Ureter (tissue), 1 donor: ENCODE data around the gene SLC16A5. TPM values are rescaled to one million over a fixed set of nuclear protein-coding genes. Genes with fewer than 3 reads are reported as not detected.
A peak's percentile ranks its signal among the peaks of the same experiment; 100 is the strongest.

Experiments
- DNase-seq: peaks from one replicate; pipeline ENCODE4 v3.0.0-alpha.2; 2020; ENCODE audit warnings: low spot score
- total RNA-seq: library from RNA; stranded (reverse); gene quantifications from one replicate; pipeline ENCODE4 v1.2.4, GENCODE V29; 2023
- donor health status: DM: yes; HTN: yes; CAD: no.

The SLC16A5 gene
- total RNA-seq, 1 donor from 2014 or later: 77.7 TPM

DNA sequence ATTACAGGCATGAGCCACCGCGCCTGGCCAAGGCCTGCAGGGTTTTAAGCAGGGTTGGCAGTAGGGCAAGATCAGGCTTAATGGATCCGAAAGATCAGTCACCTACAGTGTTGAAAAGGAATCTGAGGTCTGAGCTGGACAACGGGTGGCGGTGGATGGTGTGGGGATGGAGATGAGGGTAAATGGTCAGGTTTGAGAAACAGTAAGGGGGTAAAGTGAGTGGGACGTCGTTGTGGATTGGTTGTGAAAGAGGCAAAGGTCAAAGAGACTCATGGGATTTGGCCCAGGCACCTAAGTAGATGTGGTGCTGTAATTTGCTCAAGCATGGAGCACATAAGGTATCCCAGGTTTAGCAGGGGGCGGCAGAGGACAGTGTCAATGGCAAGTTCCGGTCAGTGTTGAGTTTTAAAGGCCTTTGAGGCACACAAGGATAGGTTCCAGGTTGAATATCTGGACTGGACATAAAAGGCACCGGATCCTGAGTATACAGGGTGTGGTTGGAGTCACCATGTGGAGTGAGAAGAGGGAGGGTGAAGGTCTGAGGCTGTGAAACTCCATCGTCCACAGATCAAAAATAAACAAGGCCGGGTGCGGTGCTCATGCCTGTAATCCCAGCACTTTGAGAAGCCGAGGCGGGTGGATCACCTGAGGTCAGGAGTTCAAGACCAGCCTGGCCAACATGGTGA, 1.1 kb upstream of the SLC16A5 start:
- no peak for DNase-seq

DNA sequence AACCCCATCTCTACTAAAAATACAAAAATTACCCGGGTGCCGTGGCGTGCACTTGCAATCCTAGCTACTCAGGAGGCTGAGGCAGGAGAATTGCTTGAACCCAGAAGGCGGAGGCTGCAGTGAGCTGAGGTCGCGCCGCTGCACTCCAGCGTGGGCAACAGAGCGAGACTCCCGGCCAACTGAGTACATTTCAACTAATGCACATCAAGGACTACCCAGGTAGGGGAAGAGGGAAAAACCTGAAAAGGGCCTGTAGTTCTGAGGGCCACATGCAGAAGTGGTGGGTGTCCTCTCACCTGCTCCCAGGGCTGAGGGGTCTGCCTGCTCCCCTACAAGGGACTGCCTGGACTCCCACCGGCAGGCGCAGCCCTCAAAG, 584 bp upstream of the SLC16A5 start:
- no peak for DNase-seq

DNA sequence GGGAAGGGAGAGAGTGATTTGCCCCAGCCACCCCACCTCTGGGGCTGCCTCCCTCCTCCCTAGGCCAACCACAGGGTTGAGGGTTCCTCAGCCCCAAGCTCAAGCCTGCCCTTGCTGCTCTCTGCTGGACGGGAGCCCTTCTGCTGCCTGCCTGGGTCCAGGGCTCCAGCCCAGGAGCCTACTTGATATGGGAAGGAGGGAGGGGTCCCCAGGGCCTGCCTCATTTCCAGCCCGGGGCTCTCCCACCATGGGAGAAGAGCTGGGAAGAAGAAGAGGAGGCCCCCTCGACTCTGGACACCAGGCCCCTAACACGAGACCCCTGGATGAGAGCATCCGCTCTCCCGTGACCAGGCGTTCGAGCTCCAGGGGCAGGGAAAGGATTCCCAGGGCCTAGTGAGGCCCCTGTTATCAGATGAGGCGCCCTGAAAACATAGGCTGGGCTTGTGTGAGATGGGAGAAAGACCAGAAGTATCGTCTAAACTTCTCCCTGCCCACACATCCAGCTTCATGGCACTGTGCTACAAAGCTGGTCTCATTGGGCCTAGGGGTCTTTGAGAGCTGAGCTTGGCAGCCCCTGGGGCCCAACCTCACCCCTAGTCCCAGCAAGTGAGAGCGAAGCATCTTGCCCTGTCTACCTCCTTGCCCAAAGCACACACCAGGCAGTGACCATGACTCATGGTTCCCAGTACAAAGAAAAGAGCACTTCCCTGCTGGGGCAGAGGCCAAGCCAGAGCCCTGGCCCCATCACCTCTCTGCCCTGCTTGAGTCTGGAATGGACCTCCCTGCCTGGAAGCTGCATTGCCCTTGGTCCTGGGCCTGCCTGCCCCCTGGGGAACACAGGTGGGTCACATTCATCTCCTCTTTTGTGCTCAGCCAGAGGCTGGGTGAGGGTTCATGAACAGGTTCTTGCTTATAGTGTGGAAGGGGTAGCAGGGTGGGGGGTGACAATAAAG, 987 bp downstream of the SLC16A5 start:
- no peak for DNase-seq

DNA sequence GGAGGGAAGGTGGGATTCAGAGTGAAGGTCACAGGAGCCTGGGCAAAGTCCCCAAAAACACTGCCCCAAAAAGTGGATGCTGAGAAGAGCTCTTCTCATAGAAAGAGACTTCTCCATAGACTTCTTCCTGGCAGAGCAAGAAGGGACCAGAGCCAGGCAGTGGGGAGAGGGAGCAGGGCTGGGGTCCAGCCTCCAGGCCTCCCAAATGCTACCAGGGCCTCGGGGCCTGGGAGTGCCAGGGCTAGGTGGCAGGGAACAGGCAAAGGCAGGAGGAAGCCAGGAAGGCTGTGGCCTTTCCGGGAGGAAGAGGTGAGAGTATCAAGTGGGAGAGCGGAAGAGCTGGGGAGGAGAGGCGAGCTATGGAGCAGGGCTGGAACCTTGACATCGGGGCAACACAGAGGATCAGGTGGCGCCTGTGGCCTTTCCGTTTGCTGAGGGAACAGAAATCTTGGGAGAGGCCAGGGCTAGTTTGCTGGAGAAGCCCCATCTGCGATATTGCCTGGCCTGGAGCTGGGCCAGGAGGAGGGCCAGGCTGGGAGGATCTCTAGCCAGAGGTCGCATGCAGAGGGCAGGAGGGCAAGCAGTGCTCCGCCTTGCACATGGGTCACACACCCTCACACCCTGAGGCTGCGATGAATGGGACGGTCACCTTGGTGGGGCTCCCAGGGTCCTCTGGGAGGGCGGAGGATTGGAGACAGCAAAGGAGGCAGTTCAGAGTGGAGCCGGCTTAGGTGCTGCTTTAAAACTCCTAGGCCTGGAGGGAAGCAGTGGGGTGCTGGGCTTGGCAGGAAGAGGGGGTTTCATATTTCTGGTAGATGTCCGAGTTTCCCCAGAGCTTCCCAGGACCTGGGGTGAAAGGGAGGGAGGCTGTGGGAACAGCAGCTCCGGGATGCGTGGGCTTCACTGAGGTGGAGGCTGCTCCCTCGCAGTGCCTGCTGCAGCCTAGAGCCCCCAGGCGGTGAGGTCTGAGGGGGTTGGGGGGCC, 3.4 kb downstream of the SLC16A5 start:
- no peak for DNase-seq

DNA sequence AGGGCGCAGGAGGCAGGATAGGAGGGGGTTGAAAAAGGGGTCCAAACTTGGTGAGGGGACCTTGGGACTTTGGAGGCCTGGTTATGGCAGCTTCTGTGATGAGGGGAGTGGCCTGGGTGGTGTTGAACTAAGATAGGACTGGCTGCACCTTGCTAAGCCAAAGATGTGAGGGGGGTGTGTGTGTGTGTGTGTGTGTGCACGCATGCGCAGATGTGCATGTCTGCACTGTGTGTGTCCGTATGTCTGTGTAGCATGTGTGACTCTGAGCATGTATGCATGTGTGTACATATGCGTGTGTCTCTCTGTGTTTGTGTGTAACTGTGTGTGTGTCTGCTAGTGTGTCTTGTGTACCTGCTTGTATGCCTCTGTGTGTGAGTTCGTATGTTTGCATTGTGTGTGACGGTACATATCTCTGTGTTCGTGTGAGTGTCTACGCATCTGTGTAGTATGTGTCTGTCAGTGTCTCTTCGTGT, 4.1 kb downstream of the SLC16A5 start:
- DNase-seq: no peak

DNA sequence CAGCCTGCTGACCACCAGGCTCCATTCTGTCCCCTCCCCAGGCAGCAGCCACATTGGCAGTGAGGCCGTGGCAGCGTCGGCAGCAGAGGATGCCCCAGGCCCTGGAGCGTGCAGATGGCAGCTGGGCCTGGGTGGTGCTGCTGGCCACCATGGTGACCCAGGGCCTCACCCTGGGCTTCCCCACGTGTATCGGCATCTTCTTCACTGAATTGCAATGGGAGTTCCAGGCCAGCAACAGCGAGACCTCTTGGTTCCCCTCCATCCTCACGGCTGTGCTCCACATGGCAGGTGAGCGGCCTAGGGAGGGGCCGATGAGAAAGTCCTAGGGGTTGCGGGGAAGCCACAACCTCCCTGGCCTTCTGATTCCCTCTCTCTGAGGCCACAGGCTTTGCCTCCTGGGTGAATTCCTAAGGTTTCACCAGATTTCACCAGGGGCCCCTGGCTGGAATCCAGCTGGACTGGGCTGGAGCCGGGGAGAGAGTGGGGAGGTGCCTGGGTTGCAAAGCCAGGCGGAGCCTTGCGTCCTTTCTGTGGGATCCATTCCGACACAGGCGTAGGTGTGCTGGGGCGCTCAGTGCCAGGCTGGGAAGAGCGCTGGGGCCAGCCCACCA, 5.9 kb downstream of the SLC16A5 start:
- DNase-seq: no peak

DNA sequence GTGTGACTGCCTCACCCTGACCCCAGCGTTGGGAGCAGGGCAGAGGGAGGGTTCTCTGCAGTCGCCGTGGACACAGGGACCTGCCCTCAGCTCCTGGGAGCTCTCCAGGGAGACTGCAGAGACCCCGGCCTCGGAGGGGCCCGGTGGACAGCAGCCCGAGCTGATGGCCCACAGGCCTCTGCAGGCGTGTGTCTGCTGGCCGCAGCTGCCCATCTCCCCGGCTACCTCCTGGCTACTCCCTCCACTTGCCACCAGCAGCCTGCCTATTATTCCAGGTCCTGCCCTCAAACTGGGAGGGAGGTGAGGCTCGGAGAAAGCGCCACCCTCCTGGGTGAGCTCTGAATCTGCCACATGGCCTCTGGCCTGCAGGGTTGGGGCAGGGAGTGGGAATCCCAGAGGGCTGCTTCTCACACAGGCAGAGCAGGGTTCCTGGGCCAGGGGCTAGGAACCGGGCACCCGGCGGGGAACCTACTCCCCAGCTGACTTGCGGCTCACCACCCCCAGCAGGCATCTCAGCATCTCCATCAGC, 7.2 kb downstream of the SLC16A5 start:
- no peak for DNase-seq

DNA sequence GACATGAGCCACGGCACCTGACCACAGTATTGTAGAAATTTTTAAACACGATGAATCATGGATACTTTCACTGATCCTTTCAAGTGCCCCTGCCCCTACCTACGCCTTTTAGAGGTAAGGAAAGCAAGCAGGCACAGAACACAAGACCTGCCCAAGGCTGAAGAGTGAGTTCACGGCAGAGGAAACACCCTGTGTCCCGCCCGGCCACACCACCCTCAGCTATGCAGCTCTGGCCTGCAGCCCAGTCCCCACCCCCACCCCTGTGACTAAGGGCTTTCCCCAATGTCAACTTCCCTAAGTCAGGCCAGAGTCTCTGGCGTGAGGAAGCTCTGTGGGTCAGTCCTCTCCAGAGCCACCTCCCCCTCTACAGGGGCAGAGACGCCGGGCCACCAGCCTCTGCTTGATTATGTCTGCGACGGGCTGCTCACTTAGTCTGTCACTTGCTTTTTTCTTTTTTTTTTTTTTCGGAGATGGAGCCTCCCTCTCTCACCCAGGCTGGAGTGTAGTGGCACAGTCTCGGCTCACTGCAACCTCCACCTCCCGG, 8.4 kb downstream of the SLC16A5 start:
- DNase-seq: peak; percentile 86

DNA sequence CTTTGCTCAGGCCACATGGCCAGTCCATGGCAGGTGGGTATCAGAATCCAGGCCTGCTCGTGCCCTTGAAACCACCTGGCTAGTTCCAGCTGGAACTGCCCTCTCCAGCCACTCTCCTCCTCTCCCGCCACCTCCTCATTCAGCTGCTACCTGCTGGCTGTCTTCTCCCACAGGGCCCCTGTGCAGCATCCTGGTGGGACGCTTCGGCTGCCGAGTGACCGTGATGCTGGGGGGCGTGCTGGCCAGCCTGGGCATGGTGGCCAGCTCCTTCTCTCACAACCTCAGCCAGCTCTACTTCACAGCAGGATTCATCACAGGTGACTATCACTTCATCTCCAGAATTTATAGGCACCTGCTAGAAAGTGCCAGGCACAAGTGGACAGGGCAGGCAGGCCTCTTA, 10.1 kb downstream of the SLC16A5 start:
- no peak for DNase-seq

DNA sequence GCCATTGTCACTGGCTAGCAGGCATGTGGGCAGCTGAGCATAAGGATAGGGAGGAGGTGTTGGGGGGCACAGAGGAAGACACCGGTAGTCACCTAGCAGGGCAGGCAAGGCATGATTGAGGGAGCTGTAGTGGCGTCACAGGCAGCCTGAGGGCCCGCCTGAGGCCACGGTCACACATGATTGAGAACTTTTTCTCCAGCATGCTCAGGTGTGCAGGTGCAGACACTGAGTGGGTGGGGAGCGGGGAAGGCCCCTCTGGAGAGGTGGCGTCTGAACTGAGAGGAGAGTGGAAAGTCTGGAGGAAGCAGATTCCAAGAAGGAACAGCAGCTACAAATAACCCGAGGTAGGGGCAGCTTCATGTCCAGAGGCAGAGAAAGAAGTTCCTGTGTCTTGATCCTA, 11.1 kb downstream of the SLC16A5 start:
- no peak for DNase-seq

DNA sequence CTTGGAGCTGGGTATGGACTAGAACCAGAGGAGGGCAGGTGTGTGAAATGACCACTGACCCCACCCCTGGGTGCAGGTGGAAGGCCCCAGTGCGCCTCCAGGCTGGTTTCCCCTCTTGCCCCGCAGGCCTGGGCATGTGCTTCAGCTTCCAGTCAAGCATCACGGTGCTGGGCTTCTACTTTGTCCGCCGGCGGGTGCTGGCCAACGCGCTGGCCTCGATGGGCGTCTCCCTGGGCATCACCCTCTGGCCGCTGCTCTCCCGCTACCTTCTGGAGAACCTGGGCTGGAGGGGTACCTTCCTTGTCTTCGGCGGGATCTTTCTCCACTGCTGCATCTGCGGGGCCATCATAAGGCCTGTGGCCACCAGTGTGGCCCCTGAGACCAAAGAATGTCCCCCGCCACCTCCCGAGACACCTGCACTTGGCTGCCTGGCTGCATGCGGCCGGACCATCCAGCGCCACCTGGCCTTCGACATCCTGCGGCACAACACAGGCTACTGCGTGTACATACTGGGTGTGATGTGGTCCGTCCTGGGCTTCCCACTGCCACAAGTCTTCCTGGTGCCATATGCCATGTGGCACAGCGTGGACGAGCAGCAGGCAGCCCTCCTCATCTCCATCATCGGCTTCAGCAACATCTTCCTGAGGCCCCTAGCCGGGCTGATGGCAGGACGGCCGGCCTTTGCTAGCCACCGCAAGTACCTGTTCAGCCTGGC, 12.3 kb downstream of the SLC16A5 start:
- no peak for DNase-seq

DNA sequence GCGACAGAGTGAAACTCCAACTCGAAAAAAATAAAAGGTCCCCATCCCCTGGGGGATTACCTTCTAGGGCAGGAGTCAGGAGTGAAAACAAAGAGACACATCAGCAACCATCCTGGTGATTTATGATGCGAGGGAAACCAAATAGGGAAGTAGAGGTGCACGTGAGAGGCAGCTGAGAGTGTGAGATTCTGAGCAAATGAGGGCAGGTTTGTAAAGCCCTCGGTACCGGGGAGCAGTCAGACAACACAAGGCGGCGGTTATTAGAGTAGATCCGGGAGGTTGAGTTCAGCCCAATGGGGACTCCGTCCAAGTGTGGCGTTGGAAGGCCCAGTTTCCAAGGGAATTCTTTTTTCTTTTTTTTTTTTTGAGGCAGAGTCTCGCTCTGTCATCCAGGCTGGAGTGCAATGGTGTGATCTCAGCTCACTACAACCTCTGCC, 14.6 kb downstream of the SLC16A5 start:
- DNase-seq: no peak

DNA sequence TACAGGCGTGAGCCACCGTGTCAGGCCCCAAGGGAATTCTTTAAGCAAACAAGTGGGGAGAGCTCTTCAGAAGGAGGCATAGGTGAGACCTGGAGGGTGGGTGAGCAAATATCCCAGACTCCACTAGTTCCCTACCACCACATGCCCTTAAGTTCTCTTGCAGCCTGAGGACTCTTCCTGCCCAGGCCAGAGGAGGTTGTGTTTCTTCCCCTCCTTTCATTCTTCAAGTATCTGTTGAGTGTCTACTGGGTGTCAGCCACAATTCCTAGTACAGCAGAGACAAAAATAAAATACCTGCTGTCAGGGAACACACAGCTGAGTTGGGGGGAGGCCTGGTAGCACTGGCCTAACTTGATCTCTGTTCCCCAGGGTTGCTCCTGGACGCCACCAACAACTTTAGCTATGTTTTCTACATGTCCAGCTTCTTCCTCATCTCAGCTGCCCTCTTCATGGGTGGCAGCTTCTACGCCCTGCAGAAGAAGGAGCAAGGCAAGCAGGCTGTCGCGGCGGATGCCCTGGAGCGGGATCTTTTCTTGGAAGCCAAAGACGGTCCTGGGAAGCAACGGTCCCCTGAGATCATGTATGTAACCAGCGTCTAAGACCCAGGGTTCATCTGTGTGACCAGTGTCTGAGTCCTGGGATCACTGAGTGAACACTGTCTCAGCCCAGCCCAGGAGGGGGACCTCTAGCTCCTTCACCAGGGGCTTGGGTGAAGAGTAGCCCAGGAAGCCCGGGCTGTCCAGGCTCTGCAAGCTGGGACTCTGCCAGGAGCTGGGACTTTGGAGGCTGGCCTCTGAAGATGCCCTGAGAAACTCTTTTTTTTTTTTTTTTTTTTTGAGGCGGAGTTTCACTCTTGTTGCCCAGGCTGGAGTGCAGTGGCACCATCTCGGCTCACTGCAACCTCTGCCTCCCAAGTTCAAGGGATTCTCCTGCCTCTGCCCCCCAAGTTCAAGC, 16.1 kb downstream of the SLC16A5 start:
- DNase-seq: no peak

DNA sequence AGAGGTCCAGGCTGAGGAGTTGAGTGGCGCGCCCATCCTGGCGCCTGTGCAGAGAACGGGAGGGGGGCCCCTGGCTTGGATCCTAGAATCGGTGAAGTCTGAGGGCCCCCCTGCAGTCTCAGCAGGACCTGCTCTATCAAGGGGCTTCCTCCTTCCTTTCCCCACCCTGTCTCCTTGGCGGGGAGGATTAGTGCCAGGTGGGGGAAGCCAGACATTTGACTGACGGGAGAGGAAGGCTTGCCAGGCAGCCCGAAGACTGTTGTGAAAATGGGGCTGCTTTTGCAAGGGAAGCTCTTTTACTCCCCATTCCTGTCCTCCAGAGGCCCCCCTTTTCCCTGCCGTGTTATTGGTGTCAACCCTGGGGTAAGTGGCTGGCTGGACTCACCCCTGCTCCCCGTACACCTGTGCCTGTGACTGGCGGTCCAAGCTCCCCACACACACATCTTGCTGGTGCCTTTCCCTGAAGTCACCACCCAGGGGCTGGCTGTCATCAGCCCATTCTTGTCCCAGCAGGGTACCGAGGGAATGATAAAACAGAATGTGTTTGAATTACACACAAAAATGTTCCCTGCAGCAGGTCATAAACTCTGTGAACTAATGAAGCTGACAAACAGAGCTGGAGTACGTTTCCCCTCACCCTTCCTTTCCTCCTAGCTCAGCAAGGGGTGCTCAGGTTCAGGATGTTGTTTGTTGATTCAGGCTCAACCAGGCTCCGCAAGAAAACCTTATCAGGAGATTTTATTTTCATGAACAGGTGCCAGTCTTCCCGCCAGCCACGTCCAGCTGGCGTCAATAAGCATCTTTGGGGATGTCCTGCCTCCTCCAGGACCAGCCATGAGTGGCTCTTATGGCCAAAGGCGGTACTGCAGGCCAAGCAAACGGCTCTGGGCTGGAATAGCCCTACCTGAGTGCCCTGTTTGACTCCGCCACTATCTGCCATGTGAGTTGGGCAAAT, 17.6 kb downstream of the SLC16A5 start:
- peak; percentile 73 for DNase-seq

DNA sequence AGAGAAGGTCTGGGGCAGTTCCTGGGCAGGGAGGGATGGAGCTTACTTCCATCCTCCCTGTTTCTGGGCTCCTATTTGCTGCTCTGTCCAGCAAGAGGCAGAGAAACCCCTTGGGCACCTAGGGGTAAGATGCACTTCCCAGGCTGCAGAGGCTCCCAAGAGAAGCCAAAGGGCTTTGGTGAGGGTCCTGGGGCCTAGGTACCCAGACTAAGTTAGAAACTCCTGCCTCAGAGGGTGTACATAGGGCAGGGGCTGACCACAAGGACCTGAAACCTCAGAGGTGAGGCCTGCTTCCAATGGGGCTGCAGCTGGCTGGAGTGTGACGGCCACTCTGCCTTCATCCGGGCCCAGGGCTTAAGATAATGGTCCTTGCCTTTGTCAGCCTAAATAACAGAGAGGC, 20.4 kb downstream of the SLC16A5 start:
- no peak for DNase-seq

DNA sequence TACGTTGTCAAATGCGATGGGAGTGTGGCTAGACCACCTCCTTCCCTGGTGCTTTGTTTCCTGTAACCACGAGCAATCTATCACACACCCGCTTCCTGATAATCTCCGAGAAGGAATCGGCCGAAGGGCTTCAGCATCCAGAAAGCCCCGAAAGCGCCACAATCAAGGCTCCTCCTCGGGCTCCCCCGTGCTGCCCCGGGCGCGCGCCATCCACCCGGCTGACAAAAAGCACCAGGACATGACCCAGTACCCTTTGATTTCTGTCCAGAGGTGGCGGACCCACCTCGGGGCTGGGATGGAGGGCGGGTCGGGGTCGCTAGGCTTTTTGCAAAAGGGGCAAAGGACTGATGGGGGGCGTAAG, 21.3 kb downstream of the SLC16A5 start:
- no peak for DNase-seq

DNA sequence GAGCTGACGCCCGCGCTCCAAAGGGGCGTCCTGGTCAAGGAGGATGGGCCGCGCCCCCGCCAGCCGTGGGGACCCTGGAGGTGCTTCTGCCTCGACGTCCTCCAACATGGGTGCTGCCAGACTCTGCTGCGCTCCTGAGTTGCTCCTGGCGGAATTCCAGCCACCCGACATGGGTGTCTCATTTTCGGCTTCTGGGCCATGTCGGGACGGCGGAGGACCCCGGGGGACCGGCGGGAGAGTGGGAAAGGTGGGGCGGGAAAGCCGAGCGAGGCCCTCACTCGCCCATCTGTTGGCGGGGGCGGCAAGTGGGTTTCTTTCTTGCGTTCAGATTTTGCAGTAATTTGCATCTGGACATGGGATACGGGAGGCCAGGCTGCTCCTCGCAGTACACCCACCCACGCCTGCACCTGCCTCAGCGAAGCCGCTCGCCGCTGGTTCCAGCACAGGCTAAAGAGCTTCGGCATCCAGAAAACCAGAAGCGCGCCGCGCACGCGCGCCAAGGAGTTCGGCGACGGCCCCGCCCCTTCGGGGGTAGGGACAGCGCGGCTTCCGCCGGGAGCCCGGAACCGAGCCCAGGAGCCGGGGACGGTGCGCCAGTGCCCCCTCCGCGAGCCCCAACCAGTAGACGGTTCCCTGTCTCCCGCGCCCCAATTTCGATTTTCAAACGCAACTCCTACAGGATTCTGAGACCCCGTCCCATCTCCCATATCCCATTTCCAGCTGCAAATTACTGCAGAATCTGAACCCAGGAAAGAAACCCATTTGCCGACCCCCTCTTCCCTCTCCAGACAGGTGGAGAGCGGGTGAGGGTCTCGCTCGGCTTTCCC, 21.9 kb downstream of the SLC16A5 start, which contains the start of gene ARMC7:
ARMC7 (plus strand) TSS at position 563 of the 827 bp plus-strand sequence. CDS start 320 bp downstream, outside the sequence.
- DNase-seq: peak; percentile 93
